HepG2 (cell line): ENCODE data around the gene LSM2. TPM values are rescaled to one million over a fixed set of nuclear protein-coding genes. Genes with fewer than 3 reads are reported as not detected.

Experiments
- BATF2 ChIP-seq: sonication (generic); formaldehyde crosslinking; IDR thresholded peaks from 2 replicates; pipeline ENCODE4 v1.8.0; 2022; ENCODE audit warnings: mild to moderate bottlenecking, missing genetic modification reagents, moderate library complexity
- DNMT3B ChIP-seq: conservative IDR thresholded peaks from 2 replicates; pipeline ENCODE4 v1.6.1; 2016; ENCODE audit warnings: missing biosample characterization, control low read depth
- ESRRA ChIP-seq: sonication (generic); formaldehyde crosslinking; IDR thresholded peaks from 2 replicates; pipeline ENCODE4 v1.5.1; 2020; ENCODE audit warnings: mild to moderate bottlenecking, low read depth, missing genetic modification reagents
- FOXK1 ChIP-seq: sonication (generic); formaldehyde crosslinking; IDR thresholded peaks from 2 replicates; pipeline ENCODE4 v1.4.0; 2020; ENCODE audit warnings: low read depth, missing genetic modification reagents, borderline replicate concordance
- GMEB2 ChIP-seq: IDR thresholded peaks from 2 replicates; pipeline ENCODE4 v1.6.1; 2016; ENCODE audit warnings: missing biosample characterization, missing genetic modification reagents, low read depth
- HMG20A ChIP-seq: IDR thresholded peaks from 2 replicates; pipeline ENCODE4 v1.6.1; 2016; ENCODE audit warnings: borderline replicate concordance
- KDM1A ChIP-seq: IDR thresholded peaks from 2 replicates; pipeline ENCODE4 v1.6.1; 2016; ENCODE audit warnings: missing compliant biosample characterization
- RARA ChIP-seq: IDR thresholded peaks from 2 replicates; pipeline ENCODE4 v1.6.1; 2016; ENCODE audit warnings: missing genetic modification reagents, missing compliant biosample characterization
- SAP130 ChIP-seq: IDR thresholded peaks from 2 replicates; pipeline ENCODE4 v1.6.1; 2016; ENCODE audit warnings: low read depth
- SMARCC2 ChIP-seq: fragments of 450-650 bp; IDR thresholded peaks from 2 replicates; pipeline ENCODE4 v1.6.1; 2017; ENCODE audit warnings: antibody characterized with exemption, mild to moderate bottlenecking
- SNAI1 ChIP-seq: sonication (generic); formaldehyde crosslinking; IDR thresholded peaks from 2 replicates; pipeline ENCODE4 v1.5.0; 2020; ENCODE audit warnings: mild to moderate bottlenecking, missing genetic modification reagents, borderline replicate concordance
- SRF ChIP-seq: IDR thresholded peaks from 2 replicates; pipeline ENCODE4 v1.6.1; 2011; ENCODE audit warnings: mild to moderate bottlenecking, low read depth, low read length, moderate library complexity
- ZFP37 ChIP-seq: sonication (generic); formaldehyde crosslinking; IDR thresholded peaks from 2 replicates; pipeline ENCODE4 v1.4.0; 2020; ENCODE audit warnings: missing genetic modification reagents, borderline replicate concordance
- ZNF260 ChIP-seq: sonication (generic); formaldehyde crosslinking; IDR thresholded peaks from 2 replicates; pipeline ENCODE4 v1.4.0; 2020; ENCODE audit warnings: missing genetic modification reagents, low read depth, mild to moderate bottlenecking, borderline replicate concordance
- ZNF430 ChIP-seq: sonication (generic); formaldehyde crosslinking; IDR thresholded peaks from 2 replicates; pipeline ENCODE4 v1.9.0; 2021; ENCODE audit warnings: mild to moderate bottlenecking, missing genetic modification reagents
- ZNF770 ChIP-seq: sonication (generic); formaldehyde crosslinking; IDR thresholded peaks from 2 replicates; pipeline ENCODE4 v1.5.0; 2020; ENCODE audit warnings: mild to moderate bottlenecking, missing genetic modification reagents
- ZSCAN29 ChIP-seq: sonication (generic); formaldehyde crosslinking; conservative IDR thresholded peaks from 2 replicates; pipeline ENCODE4 v1.4.0; 2020; ENCODE audit warnings: mild to moderate bottlenecking, missing genetic modification reagents
- polyA plus RNA-seq, 8 experiments: library from polyadenylated mRNA; depleted of rRNA in 3 of 8; stranded (reverse) in 7 of 8; unstranded in 1 of 8; fragments of >200 nt; fragmentation: Illumina TruSeq in 4 of 8; extraction: Trizol in 4 of 8; gene quantifications; 2 replicates each; pipeline versions ENCODE4 v1.2.1 to v1.2.3, GENCODE V29; 2011 to 2016; ENCODE audit warnings: low read depth in 4 of 8, missing spikeins in 1 of 8, mixed read lengths in 1 of 8; ENCODE audit not compliant: insufficient read depth in 1 of 8
- total RNA-seq, 5 experiments: library from RNA; depleted of rRNA; stranded (reverse); fragments of >200 nt; fragmentation: Illumina TruSeq; extraction: Trizol; gene quantifications; 2 replicates each; pipeline ENCODE4 v1.2.3, GENCODE V29; 2016; ENCODE audit warnings: low read depth in 1 of 5
- TF ChIP-seq, protein P1 (sequence below): sonication (generic); formaldehyde crosslinking; IDR thresholded peaks from 2 replicates; pipeline ENCODE4 v1.4.0; 2020; ENCODE audit warnings: missing genetic modification reagents
- TF ChIP-seq, protein P2 (sequence below): sonication (generic); formaldehyde crosslinking; IDR thresholded peaks from 2 replicates; pipeline ENCODE4 v1.4.0; 2020; ENCODE audit warnings: missing genetic modification reagents
- TF ChIP-seq, protein P3 (sequence below): sonication (generic); formaldehyde crosslinking; IDR thresholded peaks from 2 replicates; pipeline ENCODE4 v1.5.1; 2020; ENCODE audit warnings: missing genetic modification reagents, mild to moderate bottlenecking, borderline replicate concordance

Gene LSM2
- total and polyA plus RNA-seq, 2 of the 13 experiments (the other 11 are each of a cell fraction or from before 2014, with no cell fraction given) = 69.4 to 90.5 TPM

- peak; percentile 71; the same call in 1 of the 2 replicates for TF ChIP-seq ZNF770 (CRISPR knock-in tag)
- TF ChIP-seq SAP130 (CRISPR knock-in tag) = peak; percentile 88
- TF ChIP-seq SRF = no peak
- 0 out of 2 replicates have a peak, but pooled peaks have one; percentile 33 for TF ChIP-seq DNMT3B (CRISPR knock-in tag)
- no peak for TF ChIP-seq ZSCAN29 (CRISPR knock-in tag)
- peak; percentile 82 for TF ChIP-seq RARA (CRISPR knock-in tag)
- no peak for TF ChIP-seq SNAI1 (CRISPR knock-in tag)
- TF ChIP-seq ZNF430 = 0 out of 2 replicates have a peak, but pooled peaks have one; percentile 72
- TF ChIP-seq, protein P1, sequence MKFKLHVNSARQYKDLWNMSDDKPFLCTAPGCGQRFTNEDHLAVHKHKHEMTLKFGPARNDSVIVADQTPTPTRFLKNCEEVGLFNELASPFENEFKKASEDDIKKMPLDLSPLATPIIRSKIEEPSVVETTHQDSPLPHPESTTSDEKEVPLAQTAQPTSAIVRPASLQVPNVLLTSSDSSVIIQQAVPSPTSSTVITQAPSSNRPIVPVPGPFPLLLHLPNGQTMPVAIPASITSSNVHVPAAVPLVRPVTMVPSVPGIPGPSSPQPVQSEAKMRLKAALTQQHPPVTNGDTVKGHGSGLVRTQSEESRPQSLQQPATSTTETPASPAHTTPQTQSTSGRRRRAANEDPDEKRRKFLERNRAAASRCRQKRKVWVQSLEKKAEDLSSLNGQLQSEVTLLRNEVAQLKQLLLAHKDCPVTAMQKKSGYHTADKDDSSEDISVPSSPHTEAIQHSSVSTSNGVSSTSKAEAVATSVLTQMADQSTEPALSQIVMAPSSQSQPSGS = peak; percentile 86; the same call in 1 of the 2 replicates
- TF ChIP-seq BATF2 = no peak
- peak; percentile 20; the same call in 1 of the 2 replicates for TF ChIP-seq ESRRA (CRISPR knock-in tag)
- TF ChIP-seq HMG20A (CRISPR knock-in tag) = peak; percentile 53; the same call in 1 of the 2 replicates
- TF ChIP-seq GMEB2 (CRISPR knock-in tag) = no peak
- TF ChIP-seq KDM1A (CRISPR knock-in tag) = 0 out of 2 replicates have a peak, but pooled peaks have one; percentile 25
- TF ChIP-seq ZNF260 (CRISPR knock-in tag) = no peak
- TF ChIP-seq, protein P2, sequence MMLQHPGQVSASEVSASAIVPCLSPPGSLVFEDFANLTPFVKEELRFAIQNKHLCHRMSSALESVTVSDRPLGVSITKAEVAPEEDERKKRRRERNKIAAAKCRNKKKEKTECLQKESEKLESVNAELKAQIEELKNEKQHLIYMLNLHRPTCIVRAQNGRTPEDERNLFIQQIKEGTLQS (CRISPR knock-in tag) = peak; percentile 80
- no peak for TF ChIP-seq ZFP37 (CRISPR knock-in tag)
- TF ChIP-seq FOXK1 = peak; percentile 41; the same call in 1 of the 2 replicates
- no peak for TF ChIP-seq SMARCC2
- TF ChIP-seq, protein P3, sequence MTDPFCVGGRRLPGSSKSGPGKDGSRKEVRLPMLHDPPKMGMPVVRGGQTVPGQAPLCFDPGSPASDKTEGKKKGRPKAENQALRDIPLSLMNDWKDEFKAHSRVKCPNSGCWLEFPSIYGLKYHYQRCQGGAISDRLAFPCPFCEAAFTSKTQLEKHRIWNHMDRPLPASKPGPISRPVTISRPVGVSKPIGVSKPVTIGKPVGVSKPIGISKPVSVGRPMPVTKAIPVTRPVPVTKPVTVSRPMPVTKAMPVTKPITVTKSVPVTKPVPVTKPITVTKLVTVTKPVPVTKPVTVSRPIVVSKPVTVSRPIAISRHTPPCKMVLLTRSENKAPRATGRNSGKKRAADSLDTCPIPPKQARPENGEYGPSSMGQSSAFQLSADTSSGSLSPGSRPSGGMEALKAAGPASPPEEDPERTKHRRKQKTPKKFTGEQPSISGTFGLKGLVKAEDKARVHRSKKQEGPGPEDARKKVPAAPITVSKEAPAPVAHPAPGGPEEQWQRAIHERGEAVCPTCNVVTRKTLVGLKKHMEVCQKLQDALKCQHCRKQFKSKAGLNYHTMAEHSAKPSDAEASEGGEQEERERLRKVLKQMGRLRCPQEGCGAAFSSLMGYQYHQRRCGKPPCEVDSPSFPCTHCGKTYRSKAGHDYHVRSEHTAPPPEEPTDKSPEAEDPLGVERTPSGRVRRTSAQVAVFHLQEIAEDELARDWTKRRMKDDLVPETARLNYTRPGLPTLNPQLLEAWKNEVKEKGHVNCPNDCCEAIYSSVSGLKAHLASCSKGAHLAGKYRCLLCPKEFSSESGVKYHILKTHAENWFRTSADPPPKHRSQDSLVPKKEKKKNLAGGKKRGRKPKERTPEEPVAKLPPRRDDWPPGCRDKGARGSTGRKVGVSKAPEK (CRISPR knock-in tag) = 0 out of 2 replicates have a peak, but pooled peaks have one; percentile 66
Measured at GRCh38 chr6:31776989-31777666, 29.6 kb downstream of the LSM2 start, which contains the start of gene VWA7 (continued).
